ENCODE data around the gene MAP7.
"Not testable (repeated sequence)": the region's sequence is repeated elsewhere in the genome, so short reads cannot be mapped to it uniquely, and the experiment has no call there.

Gene MAP7

GRCh38 chr6:136464874-136465273 lies 85.3 kb downstream of the MAP7 start:
- no peak for DNase-seq

DNA sequence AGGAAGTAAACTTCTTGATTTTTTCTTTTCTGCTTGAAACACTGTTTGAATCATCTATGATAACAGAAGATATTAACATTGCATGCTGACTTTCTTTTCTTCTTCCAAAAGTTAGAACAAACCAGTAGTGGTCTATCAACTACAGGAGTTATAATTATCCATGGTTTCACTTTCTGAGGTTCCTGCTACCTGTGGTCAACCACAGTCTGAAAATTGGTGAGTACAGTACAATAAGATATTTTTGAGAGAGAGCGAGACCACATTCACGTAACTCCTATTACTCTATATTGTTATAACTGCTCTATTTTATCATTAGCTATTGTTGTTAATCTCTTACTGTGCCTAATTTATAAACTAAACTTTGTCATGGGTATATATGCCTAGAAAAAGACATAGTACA lies 86.1 kb downstream of the MAP7 start:
- no peak for DNase-seq

- DNase-seq: no peak
Observed at GRCh38 chr6:136463743-136464142, 86.5 kb downstream of the MAP7 start.

DNA sequence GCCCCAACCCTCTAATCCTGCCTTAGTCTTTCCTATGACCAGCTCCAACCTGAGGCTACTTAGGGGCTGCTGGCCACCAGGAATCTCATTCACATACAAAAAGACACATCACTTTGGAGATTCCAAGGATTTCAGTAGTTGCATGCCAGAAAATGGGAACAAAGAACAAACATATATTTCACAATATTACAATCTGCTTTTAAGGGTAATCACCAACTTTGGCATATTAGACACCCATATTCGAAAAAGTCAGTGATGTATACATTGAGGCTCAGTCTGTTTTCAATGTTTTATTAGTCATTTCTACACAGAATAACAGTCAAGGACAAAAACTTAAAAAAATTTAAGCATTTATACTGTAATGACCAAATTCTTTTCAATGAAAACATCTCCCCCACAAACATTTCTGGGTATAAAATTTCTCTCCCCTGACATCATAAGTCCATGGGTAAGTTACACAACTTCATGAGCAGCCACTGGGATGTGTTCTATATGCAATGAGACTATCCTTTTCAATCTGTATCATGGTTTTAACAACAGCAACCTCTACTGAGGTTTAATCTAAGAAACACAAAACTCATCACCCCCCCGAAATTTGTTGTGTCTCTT lies 103.5 kb downstream of the MAP7 start:
- DNase-seq: no peak

DNA sequence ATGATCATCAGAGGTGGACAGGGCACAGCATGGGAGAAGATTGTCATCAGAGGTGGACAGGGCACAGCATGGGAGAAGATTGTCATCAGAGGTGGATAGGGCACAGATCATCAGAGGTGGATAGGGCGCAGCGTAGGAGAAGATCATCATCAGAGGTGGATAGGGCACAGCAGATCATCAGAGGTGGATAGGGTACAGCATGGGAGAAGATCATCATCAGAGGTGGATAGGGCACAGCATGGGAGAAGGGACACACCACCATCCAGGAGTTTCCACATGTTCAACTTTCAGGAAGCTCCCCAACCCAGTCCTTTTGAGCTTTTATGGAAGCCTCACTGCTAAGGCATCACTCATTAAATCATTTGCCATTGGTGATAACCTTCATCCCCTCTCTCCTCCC lies 104.1 kb downstream of the MAP7 start:
- DNase-seq: no peak

GRCh38 chr6:136445063-136445462 lies 105.2 kb downstream of the MAP7 start:
- no peak for DNase-seq

DNA sequence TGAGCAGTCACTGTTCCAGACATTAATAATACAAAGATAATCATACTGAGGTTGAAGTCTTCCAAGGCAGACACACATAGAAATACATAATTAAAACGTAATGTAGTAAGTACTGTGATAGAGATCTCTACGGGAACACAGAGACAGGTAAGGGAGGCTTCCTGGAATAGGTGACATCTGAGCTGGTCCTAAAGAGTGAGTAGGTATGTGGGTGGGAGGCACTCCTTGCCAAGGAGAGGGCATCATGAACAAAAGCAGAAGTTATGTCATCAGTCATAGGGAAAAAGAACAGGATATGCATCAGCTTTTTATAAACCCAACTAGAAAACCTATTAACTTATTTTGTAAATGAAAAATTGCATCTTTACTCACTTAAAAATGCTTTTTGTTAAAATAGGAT lies 110.0 kb downstream of the MAP7 start:
- no peak for DNase-seq

DNA sequence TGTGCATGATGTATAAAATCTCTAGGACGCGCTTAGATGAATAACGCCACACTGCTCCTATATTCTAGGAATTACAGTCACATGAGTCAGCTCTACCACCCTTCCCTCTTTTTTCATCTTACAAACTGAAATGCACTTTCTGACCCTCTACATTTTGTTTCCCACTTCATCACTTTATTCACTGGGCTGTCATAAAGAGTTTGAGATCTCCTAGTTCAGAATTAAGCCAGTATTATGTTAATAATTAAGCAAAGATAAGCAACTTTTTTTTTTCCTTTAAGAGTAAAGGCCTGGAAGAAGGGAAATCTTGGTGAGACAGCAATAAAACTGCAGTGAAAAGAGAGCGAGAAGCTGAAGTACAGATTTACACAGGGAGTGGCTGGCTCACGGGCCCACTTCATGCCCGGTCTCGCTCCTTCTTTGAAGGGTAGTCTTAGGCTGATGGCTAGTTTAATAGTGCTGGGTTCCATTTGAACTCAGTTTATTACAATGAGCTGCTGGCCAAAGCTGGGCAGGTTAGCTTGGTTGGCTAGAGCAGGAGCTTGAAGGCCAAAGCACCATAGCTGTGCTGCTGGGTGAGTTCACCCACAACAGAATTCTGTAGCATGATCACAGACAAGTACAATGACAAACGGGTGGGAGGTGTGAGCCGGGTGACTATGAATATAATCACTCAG lies 110.6 kb downstream of the MAP7 start:
- no peak for DNase-seq

DNA sequence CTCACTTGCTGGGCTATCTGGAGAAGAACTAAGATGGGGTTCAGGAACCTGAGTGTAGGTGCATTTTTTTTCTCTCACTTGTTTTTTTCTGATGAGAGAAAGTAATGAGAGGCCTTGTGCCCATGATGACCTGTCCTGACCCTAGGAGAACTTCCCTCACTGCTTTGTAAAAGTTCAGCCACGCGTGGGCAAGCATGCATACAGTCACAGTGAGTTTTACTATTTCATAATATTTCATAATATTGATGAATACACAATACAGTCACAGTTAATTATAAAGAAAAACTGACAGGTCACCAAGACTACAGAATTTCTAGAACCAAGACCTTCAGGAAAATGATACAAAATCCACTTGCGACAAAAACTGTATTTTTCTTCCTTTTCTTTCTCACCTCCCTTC lies 111.8 kb downstream of the MAP7 start:
- no peak for DNase-seq

GRCh38 chr6:136437246-136437645 lies 113.0 kb downstream of the MAP7 start:
- no peak for DNase-seq

- no peak for DNase-seq
Observed at GRCh38 chr6:136435101-136435500, 115.1 kb downstream of the MAP7 start.

DNA sequence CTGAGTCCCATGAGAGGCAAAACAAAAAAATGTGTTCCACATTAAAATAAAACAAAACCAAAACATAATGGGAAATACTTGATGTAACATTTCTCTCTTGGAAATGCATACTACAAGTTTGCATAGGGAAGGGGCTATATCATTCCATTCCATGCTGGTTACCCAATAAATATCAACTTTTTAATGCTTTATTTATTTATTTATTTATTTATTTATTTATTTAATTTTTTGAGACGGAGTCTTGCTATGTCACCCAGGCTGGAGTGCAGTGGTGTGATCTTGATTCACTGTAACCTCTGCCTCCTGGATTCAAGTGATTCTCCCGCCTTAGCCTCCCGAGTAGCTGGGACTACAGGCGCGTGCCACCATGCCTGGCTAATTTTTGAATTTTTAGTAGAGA lies 118.9 kb downstream of the MAP7 start:
- DNase-seq: not testable (repeated sequence)

DNA sequence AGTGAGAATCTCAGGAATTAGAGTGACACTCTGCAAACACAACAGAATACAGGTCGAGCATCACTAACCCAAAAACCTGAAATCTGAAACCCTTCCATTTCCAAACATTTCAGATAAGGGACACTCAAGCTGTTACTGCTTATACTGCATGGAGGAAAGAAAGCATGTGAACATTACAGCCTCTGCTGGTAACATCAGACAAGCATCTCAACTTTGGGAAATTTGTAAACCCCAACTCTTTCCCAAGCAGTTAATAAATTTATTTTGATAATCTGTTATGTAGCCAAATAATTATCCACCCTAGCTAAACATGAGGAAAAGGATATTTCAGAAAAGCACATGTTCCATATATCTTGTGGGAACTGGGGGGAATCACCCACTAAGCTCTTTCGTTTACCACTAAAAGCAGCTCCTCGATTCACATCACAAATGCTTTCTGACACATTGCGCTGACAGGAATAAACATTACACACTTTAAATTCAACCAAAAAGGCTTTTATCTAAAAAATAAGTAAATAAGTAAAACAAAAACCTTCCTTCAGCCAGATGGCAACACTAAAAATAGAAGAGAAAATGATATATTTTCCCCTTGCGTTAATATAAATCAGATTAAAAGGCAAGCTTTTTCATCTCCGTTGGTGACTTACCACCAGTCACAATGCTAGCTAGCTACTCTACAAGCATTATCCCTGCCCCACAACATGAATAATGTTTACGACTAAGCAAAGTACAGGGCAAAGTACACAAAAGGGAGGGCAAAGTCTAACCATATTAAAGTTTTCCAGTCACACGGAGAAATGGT lies 120.8 kb downstream of the MAP7 start:
- DNase-seq: no peak

- no peak for DNase-seq
Observed at GRCh38 chr6:136427378-136427717, 122.9 kb downstream of the MAP7 start.

DNA sequence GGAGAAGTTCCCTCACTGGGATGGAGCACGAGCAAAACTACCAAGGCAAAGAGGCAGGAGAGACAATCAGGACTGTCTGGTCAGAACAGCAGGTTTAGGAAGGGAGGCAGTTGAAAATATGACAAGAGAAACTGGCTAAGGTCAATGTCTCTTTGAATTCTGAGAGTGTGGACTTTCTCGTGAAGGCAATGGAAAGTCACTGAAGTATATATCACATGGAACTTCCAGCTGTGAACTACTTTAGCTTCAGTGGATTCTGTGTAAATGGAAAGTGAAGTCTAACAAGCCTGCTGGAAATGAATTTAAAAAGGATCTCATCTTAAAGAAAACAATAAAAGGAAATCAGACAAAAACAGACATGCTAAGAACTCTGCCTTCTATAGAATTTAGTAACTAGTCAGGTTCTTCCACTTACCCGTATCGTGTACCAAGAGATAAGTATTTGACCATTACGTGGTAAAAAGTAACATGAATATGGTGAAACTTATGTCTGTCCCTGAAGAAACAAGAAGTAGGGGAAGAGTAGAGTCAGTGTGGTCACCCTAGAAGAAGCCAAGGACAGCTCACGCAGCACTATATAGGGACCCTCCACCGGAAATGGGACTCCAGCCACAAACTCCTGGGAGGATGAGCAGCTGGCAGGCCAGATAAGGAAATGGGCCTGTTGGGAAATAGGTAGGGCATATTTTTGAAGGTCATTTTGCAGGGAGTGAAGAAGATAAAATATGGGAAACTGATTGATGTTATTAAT lies 123.4 kb downstream of the MAP7 start:
- DNase-seq: no peak

GRCh38 chr6:136425793-136426192 lies 124.4 kb downstream of the MAP7 start:
- DNase-seq: no peak

- DNase-seq: no peak
Observed at GRCh38 chr6:136424901-136425300, 125.3 kb downstream of the MAP7 start.

- DNase-seq: no peak
Observed at GRCh38 chr6:136424450-136424849, 125.8 kb downstream of the MAP7 start.

DNA sequence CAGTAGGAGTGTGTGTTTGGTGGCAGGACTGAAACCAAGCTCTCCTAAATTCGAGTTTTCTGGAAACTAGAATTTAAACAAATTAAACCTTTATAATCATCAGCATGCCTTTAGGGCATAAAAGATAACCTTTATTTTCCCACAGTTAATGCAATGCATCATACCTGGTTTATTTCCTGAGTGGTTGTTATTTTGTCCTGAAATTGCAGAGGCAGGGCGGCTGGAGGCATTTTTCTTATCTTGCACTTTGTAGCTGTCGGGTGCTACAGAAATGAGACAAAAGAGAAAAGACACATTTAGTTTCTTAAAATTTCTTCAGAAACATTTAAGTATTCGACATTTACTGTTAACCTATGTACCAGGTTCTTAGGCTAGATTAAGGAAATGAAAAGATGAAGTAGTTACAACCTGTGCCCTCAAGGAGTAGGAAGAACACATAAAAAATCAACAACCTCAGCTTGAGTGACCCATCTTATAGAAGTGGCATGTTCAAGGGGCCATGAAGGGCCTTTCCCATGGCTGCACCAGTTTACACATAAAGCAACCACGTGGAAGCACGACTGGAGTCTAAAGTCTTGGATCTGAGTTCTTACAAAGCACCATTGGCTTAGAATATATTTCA lies 128.6 kb downstream of the MAP7 start:
- no peak for DNase-seq

DNA sequence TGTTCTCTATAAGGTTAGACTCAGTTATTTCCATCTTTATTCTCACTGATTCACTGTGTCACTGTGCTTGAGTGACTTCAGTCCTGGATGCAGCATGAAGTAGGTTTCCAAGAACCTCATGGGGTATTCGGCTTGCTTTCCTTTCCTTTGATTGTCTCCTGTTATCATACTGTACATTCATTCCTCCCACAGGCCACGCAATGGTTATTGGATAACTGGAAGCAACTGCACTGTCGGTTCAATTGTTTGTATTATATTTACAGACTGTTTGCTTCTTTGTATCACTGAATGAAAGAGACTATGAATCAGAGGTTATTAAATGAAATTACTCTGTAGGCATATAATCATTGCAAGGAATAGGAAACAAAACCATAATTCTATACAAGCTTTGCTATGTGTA lies 129.4 kb downstream of the MAP7 start:
- DNase-seq: no peak

DNA sequence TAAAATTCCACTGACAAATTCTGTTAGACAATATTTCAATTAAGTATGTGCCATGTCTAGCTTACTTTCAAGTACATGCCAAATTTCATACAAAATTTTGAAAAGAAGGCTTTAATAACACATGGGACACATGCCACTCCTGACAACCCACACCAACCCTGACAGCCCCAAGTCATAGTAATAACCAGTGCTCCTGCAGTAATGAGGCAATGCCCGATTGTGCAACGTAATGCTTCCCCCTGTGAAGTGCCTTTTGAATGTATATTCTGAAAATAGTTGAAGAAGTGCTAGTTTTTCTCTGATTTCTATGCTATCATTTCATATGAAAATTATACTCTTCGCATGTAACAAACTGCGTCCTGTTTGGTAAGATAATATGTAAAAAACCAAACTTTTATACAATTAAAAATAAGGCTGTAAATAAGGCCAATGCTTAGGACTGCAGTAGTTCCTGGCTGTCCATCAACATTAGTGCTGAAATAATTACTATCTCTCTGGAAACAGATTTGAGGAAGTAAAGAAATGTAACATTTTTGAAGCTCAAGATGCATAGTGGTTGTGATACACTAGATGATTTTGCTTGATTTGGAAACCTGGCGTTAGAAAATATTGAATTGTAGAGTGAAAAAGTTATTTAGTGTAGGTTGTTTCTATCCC lies 134.7 kb downstream of the MAP7 start:
- DNase-seq: no peak

DNA sequence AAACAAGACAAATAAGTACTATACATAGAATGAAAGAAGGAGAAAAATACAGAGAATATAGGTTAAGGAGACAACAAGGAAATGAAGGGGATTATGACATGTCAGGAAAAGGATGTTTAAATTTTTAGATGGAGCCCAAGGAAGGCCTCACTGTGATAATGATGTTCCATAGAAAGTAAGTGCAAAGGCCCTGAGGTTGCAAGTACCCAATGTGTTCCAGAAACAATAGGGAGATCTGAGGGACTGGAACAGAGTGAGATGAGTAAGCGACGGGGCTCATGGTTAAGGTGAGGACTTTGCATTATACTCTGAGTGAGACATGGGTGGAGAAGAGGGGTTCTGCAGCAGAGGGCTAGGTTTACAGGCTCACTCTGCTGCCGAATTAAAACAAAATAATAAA lies 137.8 kb downstream of the MAP7 start:
- no peak for DNase-seq
